Progenitor cell of endocrine pancreas (in vitro differentiated cells): ENCODE measurements around the gene LGMN. TPM values are rescaled to one million over a fixed set of nuclear protein-coding genes. Genes with fewer than 3 reads are reported as not detected.

ENCODE experiments used
- DNase-seq: peaks from one replicate; pipeline ENCODE4 v3.0.0; 2021; ENCODE audit warnings: low spot score; ENCODE audit not compliant: unreplicated experiment
- H3K27ac Mint-ChIP-seq: 2 replicates; pipeline ENCODE4 v1.8.0; 2021; ENCODE audit warnings: mild to moderate bottlenecking, moderate library complexity, mixed read lengths
- H3K27me3 Mint-ChIP-seq: 2 replicates; pipeline ENCODE4 v1.8.0; 2021; ENCODE audit warnings: mixed read lengths
- H3K36me3 Mint-ChIP-seq: 2 replicates; pipeline ENCODE4 v1.8.0; 2022; ENCODE audit warnings: mixed read lengths; ENCODE audit not compliant: insufficient read depth
- H3K4me1 Mint-ChIP-seq: 2 replicates; pipeline ENCODE4 v1.8.0; 2021; ENCODE audit warnings: low read depth, mixed read lengths
- H3K4me3 Mint-ChIP-seq: 2 replicates; pipeline ENCODE4 v1.8.0; 2021; ENCODE audit warnings: low read depth, mild to moderate bottlenecking, moderate library complexity, mixed read lengths
- H3K9me3 Mint-ChIP-seq: 2 replicates; pipeline ENCODE4 v1.8.0; 2021; ENCODE audit warnings: low read depth, mixed read lengths
- CTCF ChIP-seq: fragments of 200-600 bp; sonication (generic); IDR thresholded peaks from one replicate; pipeline ENCODE4 v1.5.0; 2021; ENCODE audit warnings: antibody characterized with exemption, mild to moderate bottlenecking; ENCODE audit not compliant: unreplicated experiment
- total RNA-seq: library from RNA; stranded (reverse); gene quantifications from 2 replicates; pipeline ENCODE4 v1.2.1, GENCODE V29; 2021

LGMN gene
- total RNA-seq, 1 donor from 2014 or later: 63.3 TPM

- Mint-ChIP-seq H3K36me3 (no peaks in the 10 kb centered on the region), H3K9me3 (no peaks in the 10 kb centered on the region), H3K4me3 (no peak overlapping the region), H3K4me1 (peaks cover 17% of the 10 kb centered on the region), H3K27ac (no peak overlapping the region), H3K27me3 (no peaks in the 10 kb centered on the region)
- TF ChIP-seq CTCF: no peak
- no peak for DNase-seq
Measured at GRCh38 chr14:92756446-92756845, 8.0 kb upstream of the LGMN start.

- no peak for TF ChIP-seq CTCF
- DNase-seq: no peak
- no peak overlapping the region for H3K4me3 Mint-ChIP-seq
- H3K9me3 Mint-ChIP-seq: no peaks in the 10 kb centered on the region
- no peaks in the 10 kb centered on the region for H3K27me3 Mint-ChIP-seq
- no peaks in the 10 kb centered on the region for H3K36me3 Mint-ChIP-seq
- H3K27ac Mint-ChIP-seq: no peak overlapping the region
- H3K4me1 Mint-ChIP-seq: peaks cover 16% of the 10 kb centered on the region
Measured at GRCh38 chr14:92755495-92755894, 7.1 kb upstream of the LGMN start.

GRCh38 chr14:92754966-92755365, 6.5 kb upstream of the LGMN start:
- Mint-ChIP-seq H3K4me3 (no peak overlapping the region), H3K9me3 (no peaks in the 10 kb centered on the region), H3K27me3 (no peaks in the 10 kb centered on the region), H3K27ac (no peak overlapping the region), H3K36me3 (no peaks in the 10 kb centered on the region), H3K4me1 (peaks cover 13% of the 10 kb centered on the region)
- no peak for DNase-seq
- no peak for TF ChIP-seq CTCF

- H3K36me3 Mint-ChIP-seq: no peaks in the 10 kb centered on the region
- H3K4me3 Mint-ChIP-seq: no peak overlapping the region
- H3K27me3 Mint-ChIP-seq: no peaks in the 10 kb centered on the region
- H3K4me1 Mint-ChIP-seq: peaks cover 10% of the 10 kb centered on the region
- no peak for TF ChIP-seq CTCF
- H3K9me3 Mint-ChIP-seq: no peaks in the 10 kb centered on the region
- peak overlapping the region; percentile 16 for H3K27ac Mint-ChIP-seq
- DNase-seq: no peak
Measured at GRCh38 chr14:92753250-92753649, 4.8 kb upstream of the LGMN start.

- Mint-ChIP-seq H3K4me1 (peaks cover 17% of the 10 kb centered on the region), H3K36me3 (peaks cover 4% of the 10 kb centered on the region), H3K9me3 (no peaks in the 10 kb centered on the region), H3K4me3 (no peak overlapping the region), H3K27me3 (no peaks in the 10 kb centered on the region), H3K27ac (peak overlapping the region; percentile 77)
- no peak for TF ChIP-seq CTCF
- no peak for DNase-seq
Measured at GRCh38 chr14:92751819-92752218, 3.4 kb upstream of the LGMN start.
